HEK293T (cell line): Measurements from ENCODE around the gene GNG12.

Experiments
- CTCF ChIA-PET: fragments of 350-600 bp; formaldehyde crosslinking; extraction: SDS; loops from one replicate; lab custom pipeline; 2021; ENCODE audit warnings: antibody characterized with exemption, inconsistent platforms; lab: Yijun Ruan, JAX
- POLR2A ChIA-PET: fragments of 350-600 bp; formaldehyde crosslinking; extraction: SDS; loops from one replicate; lab custom pipeline; 2020; ENCODE audit warnings: antibody characterized with exemption, inconsistent platforms; lab: Yijun Ruan, JAX
- DNase-seq: peaks from one replicate; pipeline ENCODE4 v3.0.0; 2012; ENCODE audit warnings: mixed read lengths; ENCODE audit errors: extremely low spot score
- ARNT ChIP-seq: fragments of 450-650 bp; IDR thresholded peaks from 2 replicates; pipeline ENCODE4 v1.6.1; 2017; ENCODE audit warnings: mild to moderate bottlenecking
- BHLHE40 ChIP-seq: fragments of 450-650 bp; IDR thresholded peaks from 2 replicates; pipeline ENCODE4 v1.6.1; 2016; ENCODE audit warnings: mild to moderate bottlenecking, moderate library complexity, borderline replicate concordance
- CTBP1 ChIP-seq: fragments of 450-650 bp; IDR thresholded peaks from 2 replicates; pipeline ENCODE4 v1.6.1; 2016; ENCODE audit warnings: borderline replicate concordance
- ELF4 ChIP-seq: fragments of 450-650 bp; IDR thresholded peaks from 2 replicates; pipeline ENCODE4 v1.6.1; 2017; ENCODE audit warnings: antibody characterized with exemption
- FOXA1 ChIP-seq: fragments of 450-650 bp; IDR thresholded peaks from 2 replicates; pipeline ENCODE4 v1.6.1; 2016; ENCODE audit warnings: mild to moderate bottlenecking
- FOXK2 ChIP-seq: fragments of 450-650 bp; IDR thresholded peaks from 2 replicates; pipeline ENCODE4 v1.6.1; 2016; ENCODE audit warnings: mild to moderate bottlenecking
- FOXM1 ChIP-seq: fragments of 450-650 bp; IDR thresholded peaks from 2 replicates; pipeline ENCODE4 v1.6.1; 2017; ENCODE audit warnings: mild to moderate bottlenecking, borderline replicate concordance
- HDGF ChIP-seq: fragments of 450-650 bp; IDR thresholded peaks from 2 replicates; pipeline ENCODE4 v1.6.1; 2017; ENCODE audit warnings: antibody characterized with exemption, borderline replicate concordance
- L3MBTL2 ChIP-seq: fragments of 450-650 bp; conservative IDR thresholded peaks from 2 replicates; pipeline ENCODE4 v1.6.1; 2016; ENCODE audit warnings: mild to moderate bottlenecking
- LEF1 ChIP-seq: fragments of 450-650 bp; IDR thresholded peaks from 2 replicates; pipeline ENCODE4 v1.6.1; 2017; ENCODE audit warnings: mild to moderate bottlenecking, borderline replicate concordance
- NFRKB ChIP-seq: fragments of 450-650 bp; IDR thresholded peaks from 2 replicates; pipeline ENCODE4 v1.6.1; 2016; ENCODE audit warnings: mild to moderate bottlenecking, moderate library complexity
- PKNOX1 ChIP-seq: fragments of 450-650 bp; IDR thresholded peaks from 2 replicates; pipeline ENCODE4 v1.6.1; 2016
- SP1 ChIP-seq: fragments of 450-650 bp; IDR thresholded peaks from 2 replicates; pipeline ENCODE4 v1.6.1; 2017
- SUZ12 ChIP-seq: fragments of 450-650 bp; IDR thresholded peaks from 2 replicates; pipeline ENCODE4 v1.6.1; 2016; ENCODE audit warnings: mild to moderate bottlenecking
- TARDBP ChIP-seq: fragments of 450-650 bp; IDR thresholded peaks from 2 replicates; pipeline ENCODE4 v1.6.1; 2016
- ZNF384 ChIP-seq: fragments of 450-650 bp; IDR thresholded peaks from 2 replicates; pipeline ENCODE4 v1.6.1; 2016

GNG12 gene

GRCh38 chr1:67832737-67833601, at the start of gene GNG12:
Gene GNG12 (minus strand): TSS chr1:67833467. CDS start chr1:67707686, 125,781 bp downstream.
- peak; percentile 81 for DNase-seq
- ChIA-PET POLR2A (interaction anchor here (1.6 to 2.2 kb wide), 5 partner anchors 20 to 148 kb away, joined by 6 to 9 read pairs (median 6); partner anchors contain the start of gene GADD45A), CTCF (interaction anchor here (1.4 to 1.5 kb wide), 2 partner anchors 14 to 66 kb away, joined by 3 to 4 read pairs; no protein-coding TSS in a partner anchor)
- TF ChIP-seq CTBP1 (no peak), PKNOX1 (no peak), ARNT (no peak), NFRKB (no peak), L3MBTL2 (peak; percentile 67; the same call in 1 of the 2 replicates), SP1 (no peak), FOXM1 (0 out of 2 replicates have a peak, but pooled peaks have one; percentile 43), FOXK2 (no peak), ZNF384 (no peak), LEF1 (no peak), TARDBP (no peak), BHLHE40 (no peak), ELF4 (no peak)

GRCh38 chr1:67882196-67882958, 49.1 kb upstream of the GNG12 start:
- TF ChIP-seq SUZ12 (no peak), ZNF384 (no peak), BHLHE40 (no peak), TARDBP (no peak), HDGF (no peak), PKNOX1 (no peak), FOXK2 (no peak), ELF4 (no peak), L3MBTL2 (no peak), SP1 (no peak), LEF1 (no peak), ARNT (no peak), FOXM1 (no peak), CTBP1 (no peak), NFRKB (no peak), FOXA1 (no peak)
- ChIA-PET POLR2A (no interaction called here), CTCF (interaction anchor here (0.6 kb wide), 1 partner anchor 117 kb away, joined by 3 read pairs; no protein-coding TSS in a partner anchor)
- DNase-seq = no peak

GRCh38 chr1:67880056-67880601, 46.9 kb upstream of the GNG12 start:
- ChIA-PET CTCF (no interaction called here), POLR2A (no interaction called here)
- TF ChIP-seq NFRKB (no peak), BHLHE40 (no peak)
- DNase-seq = no peak

- ChIA-PET CTCF (no interaction called here), POLR2A (no interaction called here)
- TF ChIP-seq ZNF384 = no peak
- TF ChIP-seq SUZ12 = no peak
- TF ChIP-seq FOXK2 = no peak
- no peak for TF ChIP-seq ELF4
- no peak for TF ChIP-seq ARNT
- TF ChIP-seq HDGF = no peak
- no peak for TF ChIP-seq CTBP1
- DNase-seq = no peak
These were observed 46.2 kb upstream of the GNG12 start for GRCh38 chr1:67879485-67879884.

GRCh38 chr1:67874501-67875111, 41.3 kb upstream of the GNG12 start:
- no peak for TF ChIP-seq L3MBTL2
- no peak for TF ChIP-seq FOXK2
- TF ChIP-seq NFRKB = no peak
- TF ChIP-seq FOXM1 = no peak
- TF ChIP-seq SP1 = no peak
- no peak for TF ChIP-seq SUZ12
- TF ChIP-seq BHLHE40 = no peak
- TF ChIP-seq ZNF384 = no peak
- TF ChIP-seq TARDBP = no peak
- no peak for TF ChIP-seq HDGF
- no peak for TF ChIP-seq FOXA1
- TF ChIP-seq ARNT = no peak
- ChIA-PET CTCF (no interaction called here), POLR2A (no interaction called here)
- no peak for DNase-seq

GRCh38 chr1:67869233-67869632, 36.0 kb upstream of the GNG12 start:
- CTCF ChIA-PET = no interaction called here
- POLR2A ChIA-PET = no interaction called here
- TF ChIP-seq PKNOX1 = no peak
- no peak for TF ChIP-seq FOXM1
- TF ChIP-seq ARNT = no peak
- TF ChIP-seq SUZ12 = no peak
- no peak for TF ChIP-seq LEF1
- no peak for TF ChIP-seq ELF4
- TF ChIP-seq CTBP1 = no peak
- TF ChIP-seq FOXA1 = no peak
- TF ChIP-seq FOXK2 = no peak
- TF ChIP-seq TARDBP = no peak
- no peak for TF ChIP-seq NFRKB
- TF ChIP-seq BHLHE40 = no peak
- no peak for TF ChIP-seq SP1
- TF ChIP-seq L3MBTL2 = no peak
- TF ChIP-seq HDGF = no peak
- TF ChIP-seq ZNF384 = no peak
- no peak for DNase-seq
